ENCODE data around the gene CNTFR.

- no peak for TF ChIP-seq CTCF (IDR thresholded peaks at IDR 0.05 in 4 of 5, conservative IDR thresholded peaks at IDR 0.05 in 1 of 5)
- TF ChIP-seq POLR2A (IDR thresholded peaks at IDR 0.05): no peak
Measured at GRCh38 chr9:34570809-34571480, 18.6 kb downstream of the CNTFR start.
